Measurements from ENCODE around the gene SWT1. TPM values are rescaled to one million over a fixed set of nuclear protein-coding genes. Genes with fewer than 3 reads are reported as not detected.
A peak's percentile ranks its signal among the peaks of the same experiment; 100 is the strongest.
"Not testable (repeated sequence)": the region's sequence is repeated elsewhere in the genome, so short reads cannot be mapped to it uniquely, and the experiment has no call there.

Gene SWT1
- total and polyA plus RNA-seq, 7 experiments from 2014 or later = 4.1 to 11.5 (median 5.2) TPM

DNA sequence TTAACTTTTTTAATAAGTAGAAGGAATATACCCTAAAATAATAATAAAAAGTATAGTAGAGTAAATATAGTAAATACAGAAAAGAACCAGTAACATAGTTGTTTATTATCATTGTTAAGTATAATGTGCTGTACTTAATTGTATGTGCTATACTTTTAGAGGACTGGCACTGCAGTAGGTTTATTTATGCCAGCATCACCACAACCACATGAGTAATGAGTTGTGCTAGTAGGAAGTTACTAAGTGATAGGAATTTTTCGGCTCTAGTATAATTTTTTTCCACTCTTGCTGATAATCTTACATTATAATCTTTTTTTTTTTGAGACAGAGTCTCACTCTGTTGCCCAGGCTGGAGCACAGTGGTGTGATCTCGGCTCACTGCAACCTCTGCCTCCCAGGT, 88.5 kb downstream of the SWT1 start:
- H3K27ac Mint-ChIP-seq = no peak overlapping the region
- Histone ChIP-seq H3K27ac (ENCODE audit: low read depth, low read length) (no peak overlapping the region), H3K4me1 (ENCODE audit: control insufficient read depth in 2 of 2, insufficient read depth in 2 of 2, low read length in 2 of 2) (peaks cover 0 to 5% of the 10 kb centered on the region in 2 donors), H3K27me3 (ENCODE audit: control insufficient read depth in 2 of 2, insufficient read depth in 2 of 2, low read length in 2 of 2) (no peaks in the 10 kb centered on the region), H3K36me3 (ENCODE audit: control insufficient read depth in 2 of 3, insufficient read depth in 3 of 3, low read length in 3 of 3) (no peaks in the 10 kb centered on the region), H3K4me3 (ENCODE audit: low read length) (no peak overlapping the region), H3K9me3 (ENCODE audit: control insufficient read depth in 2 of 3, low read length in 3 of 3) (no peaks in the 10 kb centered on the region)
- no peaks in the 10 kb centered on the region for H3K9me3 Mint-ChIP-seq
- ChIA-PET POLR2A (no interaction called here), CTCF (interaction anchor here (0.6 kb wide), 1 partner anchor 34 kb away, joined by 3 read pairs; no protein-coding TSS in a partner anchor)
- peaks cover 0 to 3% (median 0%) of the 10 kb centered on the region in 5 donors for H3K36me3 Mint-ChIP-seq
- H3K4me3 Mint-ChIP-seq = no peak overlapping the region
- no peak for DNase-seq
- ATAC-seq = no peak
- peaks cover 2 to 33% (median 25%) of the 10 kb centered on the region in 7 donors for H3K4me1 Mint-ChIP-seq
- no peaks in the 10 kb centered on the region for H3K27me3 Mint-ChIP-seq
- intact Hi-C loops (cut with micrococcal nuclease) = no loop called here

DNA sequence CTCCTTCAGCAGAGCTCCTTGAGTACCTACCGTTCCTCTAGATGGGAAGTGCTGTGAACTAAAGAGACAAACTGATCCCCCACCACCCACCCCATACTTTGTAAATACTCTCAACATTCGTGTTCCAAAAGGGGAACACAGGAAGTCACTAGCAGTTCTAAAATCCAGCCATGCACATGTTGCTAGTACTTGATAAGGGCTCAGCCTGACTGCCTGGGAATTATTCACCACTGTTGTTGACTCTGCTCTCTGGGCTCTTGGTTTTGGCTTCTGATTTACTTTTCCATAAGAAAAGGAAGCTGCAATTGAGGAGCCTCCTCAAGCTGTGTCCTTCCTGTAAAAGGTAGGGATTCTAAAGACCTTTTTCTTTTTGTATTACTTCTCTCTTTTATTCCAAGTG, 92.6 kb downstream of the SWT1 start:
- Mint-ChIP-seq H3K4me3 (no peak overlapping the region), H3K9me3 (peaks cover 0 to under 1% (median 0%) of the 10 kb centered on the region in 11 donors), H3K27me3 (no peaks in the 10 kb centered on the region), H3K36me3 (peaks cover 0 to 7% (median 0%) of the 10 kb centered on the region in 5 donors), H3K4me1 (peaks cover 0 to 27% (median 16%) of the 10 kb centered on the region in 7 donors), H3K27ac (peak overlapping the region in 3 of 9 donors; percentile 5 to 81 (median 54))
- Histone ChIP-seq H3K27ac (ENCODE audit: low read depth, low read length) (no peak overlapping the region), H3K4me3 (ENCODE audit: low read length) (no peak overlapping the region), H3K36me3 (ENCODE audit: control insufficient read depth in 2 of 3, insufficient read depth in 3 of 3, low read length in 3 of 3) (no peaks in the 10 kb centered on the region), H3K27me3 (ENCODE audit: control insufficient read depth in 2 of 2, insufficient read depth in 2 of 2, low read length in 2 of 2) (no peaks in the 10 kb centered on the region), H3K4me1 (ENCODE audit: control insufficient read depth in 2 of 2, insufficient read depth in 2 of 2, low read length in 2 of 2) (no peaks in the 10 kb centered on the region), H3K9me3 (ENCODE audit: control insufficient read depth in 2 of 3, low read length in 3 of 3) (no peaks in the 10 kb centered on the region)
- POLR2A ChIA-PET = interaction anchor here (1.1 to 1.4 kb wide), 2 partner anchors 21 to 31 kb away, joined by 3 read pairs; no protein-coding TSS in a partner anchor
- no peak for ATAC-seq
- no peak for DNase-seq
- CTCF ChIA-PET = interaction anchor here (2.5 kb wide), 1 partner anchor 10 kb away, joined by 11 read pairs; no protein-coding TSS in a partner anchor
- intact Hi-C loops (cut with micrococcal nuclease) = no loop called here

DNA sequence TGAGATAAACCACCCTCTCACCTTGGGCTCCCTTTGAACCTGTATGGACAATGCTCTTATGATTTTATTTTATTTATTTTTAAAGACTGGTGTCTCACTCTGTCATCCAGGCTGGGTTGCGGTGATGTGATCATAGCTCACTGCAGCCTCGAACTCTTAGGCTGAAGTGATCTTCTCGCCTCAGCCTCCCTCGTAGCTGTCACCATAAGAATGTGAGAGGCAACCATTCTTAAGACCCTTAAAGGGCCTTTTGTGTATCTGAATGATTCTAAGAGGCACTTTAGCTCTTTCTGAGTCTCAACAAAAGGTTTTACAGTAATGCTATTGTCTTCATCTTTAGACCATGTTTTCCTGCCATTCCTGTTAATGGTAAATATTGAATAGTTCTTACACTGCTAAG, 93.1 kb downstream of the SWT1 start:
- Histone ChIP-seq H3K36me3 (ENCODE audit: control insufficient read depth in 2 of 3, insufficient read depth in 3 of 3, low read length in 3 of 3) (no peaks in the 10 kb centered on the region), H3K4me1 (ENCODE audit: control insufficient read depth in 2 of 2, insufficient read depth in 2 of 2, low read length in 2 of 2) (no peaks in the 10 kb centered on the region), H3K27ac (ENCODE audit: low read depth, low read length) (no peak overlapping the region), H3K9me3 (ENCODE audit: control insufficient read depth in 2 of 3, low read length in 3 of 3) (no peaks in the 10 kb centered on the region), H3K4me3 (ENCODE audit: low read length) (no peak overlapping the region), H3K27me3 (ENCODE audit: control insufficient read depth in 2 of 2, insufficient read depth in 2 of 2, low read length in 2 of 2) (no peaks in the 10 kb centered on the region)
- CTCF ChIA-PET = interaction anchor here (2.5 kb wide), 1 partner anchor 10 kb away, joined by 11 read pairs; no protein-coding TSS in a partner anchor
- Mint-ChIP-seq H3K36me3 (peaks cover 0 to 10% (median 4%) of the 10 kb centered on the region in 5 donors), H3K4me1 (peaks cover 0 to 27% (median 16%) of the 10 kb centered on the region in 7 donors), H3K27me3 (peaks cover 0 to 2% (median 0%) of the 10 kb centered on the region in 5 donors), H3K9me3 (peaks cover 0 to 5% (median 4%) of the 10 kb centered on the region in 11 donors), H3K4me3 (no peak overlapping the region), H3K27ac (peak overlapping the region in 1 of 9 donors; percentile 81)
- no peak for DNase-seq
- intact Hi-C loops (cut with micrococcal nuclease) = no loop called here
- POLR2A ChIA-PET = interaction anchor here (1.1 to 1.4 kb wide), 2 partner anchors 21 to 30 kb away, joined by 3 read pairs; no protein-coding TSS in a partner anchor
- no peak for ATAC-seq

DNA sequence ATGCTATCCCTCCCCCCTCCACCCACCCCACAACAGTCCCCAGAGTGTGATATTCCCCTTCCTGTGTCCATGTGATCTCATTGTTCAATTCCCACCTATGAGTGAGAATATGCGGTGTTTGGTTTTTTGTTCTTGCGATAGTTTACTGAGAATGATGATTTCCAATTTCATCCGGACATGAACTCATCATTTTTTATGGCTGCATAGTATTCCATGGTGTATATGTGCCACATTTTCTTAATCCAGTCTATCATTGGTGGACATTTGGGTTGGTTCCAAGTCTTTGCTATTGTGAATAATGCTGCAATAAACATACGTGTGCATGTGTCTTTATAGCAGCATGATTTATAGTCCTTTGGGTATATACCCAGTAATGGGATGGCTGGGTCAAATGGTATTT, 95.0 kb downstream of the SWT1 start:
- H3K4me1 ChIP-seq (ENCODE audit: control insufficient read depth in 2 of 2, insufficient read depth in 2 of 2, low read length in 2 of 2); H3K36me3 ChIP-seq (ENCODE audit: control insufficient read depth in 2 of 3, insufficient read depth in 3 of 3, low read length in 3 of 3); H3K9me3 Mint-ChIP-seq; H3K27ac ChIP-seq (ENCODE audit: low read depth, low read length); POLR2A ChIA-PET; H3K27me3 Mint-ChIP-seq; H3K9me3 ChIP-seq (ENCODE audit: control insufficient read depth in 2 of 3, low read length in 3 of 3); H3K4me3 Mint-ChIP-seq; H3K27ac Mint-ChIP-seq; DNase-seq; H3K4me3 ChIP-seq (ENCODE audit: low read length); ATAC-seq; H3K27me3 ChIP-seq (ENCODE audit: control insufficient read depth in 2 of 2, insufficient read depth in 2 of 2, low read length in 2 of 2): not testable (repeated sequence)
- Mint-ChIP-seq H3K4me1 (peaks cover 3 to 31% (median 18%) of the 10 kb centered on the region in 7 donors), H3K36me3 (peaks cover 0 to 10% (median 4%) of the 10 kb centered on the region in 5 donors)
- CTCF ChIA-PET = interaction anchor here (0.6 kb wide), 1 partner anchor 12 kb away, joined by 3 read pairs; no protein-coding TSS in a partner anchor
- intact Hi-C loops (cut with micrococcal nuclease) = loop anchor here in 1 of 2 donors (1.0 kb wide), 1 partner anchor 12 kb away; no protein-coding TSS in a partner anchor

DNA sequence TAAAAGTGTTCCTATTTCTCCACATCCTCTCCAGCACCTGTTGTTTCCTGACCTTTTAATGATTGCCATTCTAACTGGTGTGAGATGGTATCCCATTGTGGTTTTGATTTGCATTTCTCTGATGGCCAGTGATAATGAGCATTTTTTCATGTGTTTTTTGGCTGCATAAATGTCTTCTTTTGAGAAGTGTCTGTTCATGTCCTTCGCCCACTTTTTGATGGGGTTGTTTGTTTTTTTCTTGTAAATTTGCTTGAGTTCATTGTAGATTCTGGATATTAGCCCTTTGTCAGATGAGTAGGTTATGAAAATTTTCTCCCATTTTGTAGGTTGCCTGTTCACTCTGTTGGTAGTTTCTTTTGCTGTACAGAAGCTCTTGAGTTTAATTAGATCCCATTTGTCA, 95.4 kb downstream of the SWT1 start:
- H3K36me3 ChIP-seq (ENCODE audit: control insufficient read depth in 2 of 3, insufficient read depth in 3 of 3, low read length in 3 of 3); H3K27me3 Mint-ChIP-seq; H3K27me3 ChIP-seq (ENCODE audit: control insufficient read depth in 2 of 2, insufficient read depth in 2 of 2, low read length in 2 of 2); H3K4me3 Mint-ChIP-seq; H3K27ac Mint-ChIP-seq; ATAC-seq; POLR2A ChIA-PET; CTCF ChIA-PET; DNase-seq; intact Hi-C loops (cut with micrococcal nuclease); H3K27ac ChIP-seq (ENCODE audit: low read depth, low read length); H3K4me3 ChIP-seq (ENCODE audit: low read length); H3K4me1 ChIP-seq (ENCODE audit: control insufficient read depth in 2 of 2, insufficient read depth in 2 of 2, low read length in 2 of 2); H3K9me3 ChIP-seq (ENCODE audit: control insufficient read depth in 2 of 3, low read length in 3 of 3): not testable (repeated sequence)
- H3K36me3 Mint-ChIP-seq = peaks cover 0 to 10% (median 4%) of the 10 kb centered on the region in 5 donors
- H3K4me1 Mint-ChIP-seq = peaks cover 2 to 29% (median 18%) of the 10 kb centered on the region in 7 donors
- H3K9me3 Mint-ChIP-seq = peaks cover 0 to 10% (median 4%) of the 10 kb centered on the region in 11 donors

DNA sequence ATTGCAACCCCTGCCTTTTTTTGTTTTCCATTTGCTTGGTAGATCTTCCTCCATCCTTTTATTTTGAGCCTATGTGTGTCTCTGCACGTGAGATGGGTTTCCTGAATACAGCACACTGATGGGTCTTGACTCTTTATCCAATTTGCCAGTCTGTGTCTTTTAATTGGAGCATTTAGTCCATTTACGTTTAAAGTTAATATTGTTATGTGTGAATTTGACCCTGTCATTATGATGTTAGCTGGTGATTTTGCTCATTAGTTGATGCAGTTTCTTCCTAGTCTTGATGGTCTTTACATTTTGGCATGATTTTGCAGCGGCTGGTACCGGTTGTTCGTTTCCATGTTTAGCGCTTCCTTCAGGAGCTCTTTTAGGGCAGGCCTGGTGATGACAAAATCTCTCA, 98.6 kb downstream of the SWT1 start:
- Mint-ChIP-seq H3K4me1 (peaks cover 8 to 29% (median 20%) of the 10 kb centered on the region in 7 donors), H3K9me3 (peaks cover 1 to 40% (median 9%) of the 10 kb centered on the region in 11 donors), H3K36me3 (peaks cover 4 to 11% (median 7%) of the 10 kb centered on the region in 5 donors)
- ATAC-seq; H3K27ac Mint-ChIP-seq; H3K36me3 ChIP-seq (ENCODE audit: control insufficient read depth in 2 of 3, insufficient read depth in 3 of 3, low read length in 3 of 3); DNase-seq; H3K27me3 ChIP-seq (ENCODE audit: control insufficient read depth in 2 of 2, insufficient read depth in 2 of 2, low read length in 2 of 2); H3K4me1 ChIP-seq (ENCODE audit: control insufficient read depth in 2 of 2, insufficient read depth in 2 of 2, low read length in 2 of 2); POLR2A ChIA-PET; H3K4me3 Mint-ChIP-seq; H3K27ac ChIP-seq (ENCODE audit: low read depth, low read length); H3K4me3 ChIP-seq (ENCODE audit: low read length); H3K9me3 ChIP-seq (ENCODE audit: control insufficient read depth in 2 of 3, low read length in 3 of 3); CTCF ChIA-PET; H3K27me3 Mint-ChIP-seq; intact Hi-C loops (cut with micrococcal nuclease): not testable (repeated sequence)
